Keratinocyte (primary cell): ENCODE measurements around the gene GATAD1. TPM values are rescaled to one million over a fixed set of nuclear protein-coding genes. Genes with fewer than 3 reads are reported as not detected.
"Not testable (repeated sequence)": the region's sequence is repeated elsewhere in the genome, so short reads cannot be mapped to it uniquely, and the experiment has no call there.

ENCODE experiments used
- DNase-seq: peaks from one replicate; pipeline ENCODE4 v3.0.0-alpha.2; 2011; ENCODE audit warnings: low read depth, missing footprints, low spot score
- FAIRE-seq: peaks from 2 replicates; lab custom pipeline; 2011; peaks lifted over from hg19 to GRCh38; lab: Jason Lieb, UNC
- H2AFZ ChIP-seq: 2 replicates; pipeline ENCODE4 v1.6.0; 2012; ENCODE audit warnings: low read length, control low read depth, inconsistent platforms; ENCODE audit not compliant: control insufficient read depth
- H3K27ac ChIP-seq: 2 replicates; pipeline ENCODE4 v1.5.1; 2011; ENCODE audit warnings: low read length; ENCODE audit not compliant: control insufficient read depth, insufficient read depth
- H3K27me3 ChIP-seq: 3 replicates; pipeline ENCODE4 v1.6.0; 2011; ENCODE audit warnings: low read length; ENCODE audit not compliant: control insufficient read depth, insufficient read depth; ENCODE audit errors: extremely low read depth
- H3K36me3 ChIP-seq, 2 experiments: 2 replicates in 1 of 2; 3 replicates in 1 of 2; pipeline ENCODE4 v1.5.1; 2011; ENCODE audit warnings: low read length in 2 of 2, mild to moderate bottlenecking in 1 of 2; ENCODE audit not compliant: control insufficient read depth in 2 of 2, insufficient read depth in 2 of 2; ENCODE audit errors: extremely low read depth in 1 of 2
- H3K4me1 ChIP-seq: 3 replicates; pipeline ENCODE4 v1.5.1; 2011; ENCODE audit warnings: low read length; ENCODE audit not compliant: control insufficient read depth, insufficient read depth; ENCODE audit errors: extremely low read depth
- H3K4me2 ChIP-seq: 3 replicates; pipeline ENCODE4 v1.6.0; 2011; ENCODE audit warnings: low read depth, low read length; ENCODE audit not compliant: control insufficient read depth, insufficient read depth; ENCODE audit errors: extremely low read depth
- H3K4me3 ChIP-seq, 3 experiments: fragments of 200-600 bp in 1 of 3; sonication (generic) in 1 of 3; 2 replicates in 2 of 3; 3 replicates in 1 of 3; pipeline ENCODE4 v1.5.1; 2011 to 2016; ENCODE audit warnings: low read length in 3 of 3, mild to moderate bottlenecking in 3 of 3, control low read depth in 2 of 3, inconsistent platforms in 1 of 3, low read depth in 1 of 3, mixed read lengths in 1 of 3, mixed run types in 1 of 3, moderate library complexity in 1 of 3; ENCODE audit not compliant: control insufficient read depth in 2 of 3, insufficient read depth in 2 of 3; ENCODE audit errors: extremely low read depth in 1 of 3
- H3K79me2 ChIP-seq: 2 replicates; pipeline ENCODE4 v1.6.0; 2012; ENCODE audit warnings: low read length; ENCODE audit not compliant: control insufficient read depth, insufficient read depth
- H3K9ac ChIP-seq: 3 replicates; pipeline ENCODE4 v1.6.0; 2011; ENCODE audit warnings: low read length; ENCODE audit not compliant: control insufficient read depth, insufficient read depth; ENCODE audit errors: extremely low read depth
- H3K9me1 ChIP-seq: 3 replicates; pipeline ENCODE4 v1.6.0; 2011; ENCODE audit warnings: low read length; ENCODE audit not compliant: control insufficient read depth, insufficient read depth; ENCODE audit errors: extremely low read depth
- H3K9me3 ChIP-seq: 2 replicates; pipeline ENCODE4 v1.5.1; 2012; ENCODE audit warnings: low read depth, low read length; ENCODE audit not compliant: control insufficient read depth
- H4K20me1 ChIP-seq: 3 replicates; pipeline ENCODE4 v1.6.0; 2011; ENCODE audit warnings: low read length; ENCODE audit not compliant: control insufficient read depth, insufficient read depth; ENCODE audit errors: extremely low read depth
- EZH2 ChIP-seq: IDR thresholded peaks from one replicate; pipeline ENCODE4 v1.6.1; 2012; ENCODE audit warnings: inconsistent platforms, mild to moderate bottlenecking, low read length, moderate library complexity
- dilution Hi-C: fragments of 300-500 bp; cut with MboI; formaldehyde crosslinking; loops from one replicate; pipeline ENCODE4 v1.7.0; 2020; ENCODE audit warnings: low sequenced_read_pairs; ENCODE audit not compliant: extremely low pct_ligation_motif_present
- polyA plus RNA-seq, 5 experiments: library from polyadenylated mRNA; depleted of rRNA in 3 of 5; stranded (reverse) in 3 of 5; stranded (forward) in 1 of 5; unstranded in 1 of 5; fragments of >200 nt; gene quantifications; 1 replicate in 1 of 5; 2 replicates in 3 of 5; 3 replicates in 1 of 5; pipeline versions ENCODE4 v1.2.1 to v1.2.3, GENCODE V29; 2011 to 2012; ENCODE audit warnings: missing spikeins in 2 of 5, low read depth in 1 of 5, low replicate concordance in 1 of 5
- TF ChIP-seq, protein P1 (sequence below), 3 experiments: IDR thresholded peaks in 1 of 3; conservative IDR thresholded peaks in 1 of 3; optimal IDR thresholded peaks in 1 of 3; 2 replicates in 2 of 3; 3 replicates in 1 of 3; pipeline versions ENCODE3 to v1.5.1; 2011; ENCODE audit warnings: low read length in 3 of 3, mild to moderate bottlenecking in 3 of 3, moderate library complexity in 2 of 3, control low read depth in 1 of 3, inconsistent platforms in 1 of 3; ENCODE audit not compliant: insufficient read depth in 2 of 3; ENCODE audit errors: extremely low read depth in 1 of 3

GATAD1 gene
- polyA plus RNA-seq, 1 donor (not counting 4 experiments of a cell fraction or from before 2014, with no cell fraction given) = 16.5 TPM

DNA sequence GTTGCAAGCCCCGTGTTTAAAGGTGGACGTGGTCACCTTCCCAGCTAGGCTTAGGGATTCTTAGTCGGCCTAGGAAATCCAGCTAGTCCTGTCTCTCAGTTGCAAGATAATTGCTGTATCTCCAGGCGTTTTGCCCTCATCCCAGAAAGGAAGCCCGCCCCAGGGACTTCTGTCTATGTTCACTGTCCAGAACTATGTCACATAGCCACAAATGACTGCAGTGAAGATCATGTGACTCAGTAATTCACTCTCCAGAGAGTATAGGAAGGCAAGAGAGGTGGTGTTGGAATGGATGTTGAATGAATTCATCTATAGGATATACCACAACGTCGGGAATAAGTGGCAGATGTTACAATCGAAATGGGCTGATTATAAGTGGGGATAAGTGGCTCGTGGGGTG is 30.8 kb downstream of the GATAD1 start:
- Histone ChIP-seq H3K27ac (no peak overlapping the region), H3K4me3 (no peak overlapping the region), H3K4me1 (no peaks in the 10 kb centered on the region), H3K9me3 (no peaks in the 10 kb centered on the region), H3K36me3 (no peaks in the 10 kb centered on the region), H3K9ac (no peak overlapping the region), H3K79me2 (no peaks in the 10 kb centered on the region), H4K20me1 (no peaks in the 10 kb centered on the region), H3K4me2 (no peak overlapping the region), H2AFZ (no peak overlapping the region), H3K9me1 (no peaks in the 10 kb centered on the region), H3K27me3 (no peaks in the 10 kb centered on the region)
- TF ChIP-seq, protein P1, sequence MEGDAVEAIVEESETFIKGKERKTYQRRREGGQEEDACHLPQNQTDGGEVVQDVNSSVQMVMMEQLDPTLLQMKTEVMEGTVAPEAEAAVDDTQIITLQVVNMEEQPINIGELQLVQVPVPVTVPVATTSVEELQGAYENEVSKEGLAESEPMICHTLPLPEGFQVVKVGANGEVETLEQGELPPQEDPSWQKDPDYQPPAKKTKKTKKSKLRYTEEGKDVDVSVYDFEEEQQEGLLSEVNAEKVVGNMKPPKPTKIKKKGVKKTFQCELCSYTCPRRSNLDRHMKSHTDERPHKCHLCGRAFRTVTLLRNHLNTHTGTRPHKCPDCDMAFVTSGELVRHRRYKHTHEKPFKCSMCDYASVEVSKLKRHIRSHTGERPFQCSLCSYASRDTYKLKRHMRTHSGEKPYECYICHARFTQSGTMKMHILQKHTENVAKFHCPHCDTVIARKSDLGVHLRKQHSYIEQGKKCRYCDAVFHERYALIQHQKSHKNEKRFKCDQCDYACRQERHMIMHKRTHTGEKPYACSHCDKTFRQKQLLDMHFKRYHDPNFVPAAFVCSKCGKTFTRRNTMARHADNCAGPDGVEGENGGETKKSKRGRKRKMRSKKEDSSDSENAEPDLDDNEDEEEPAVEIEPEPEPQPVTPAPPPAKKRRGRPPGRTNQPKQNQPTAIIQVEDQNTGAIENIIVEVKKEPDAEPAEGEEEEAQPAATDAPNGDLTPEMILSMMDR (optimal IDR thresholded peaks at IDR 0.05 in 1 of 3, IDR thresholded peaks at IDR 0.05 in 1 of 3, conservative IDR thresholded peaks at IDR 0.05 in 1 of 3; ENCODE audit: extremely low read depth in 1 of 3, insufficient read depth in 2 of 3, low read length in 3 of 3) = no peak
- no peak for TF ChIP-seq EZH2
- FAIRE-seq (no peak), DNase-seq (no peak)
- dilution Hi-C loops = no loop called here

DNA sequence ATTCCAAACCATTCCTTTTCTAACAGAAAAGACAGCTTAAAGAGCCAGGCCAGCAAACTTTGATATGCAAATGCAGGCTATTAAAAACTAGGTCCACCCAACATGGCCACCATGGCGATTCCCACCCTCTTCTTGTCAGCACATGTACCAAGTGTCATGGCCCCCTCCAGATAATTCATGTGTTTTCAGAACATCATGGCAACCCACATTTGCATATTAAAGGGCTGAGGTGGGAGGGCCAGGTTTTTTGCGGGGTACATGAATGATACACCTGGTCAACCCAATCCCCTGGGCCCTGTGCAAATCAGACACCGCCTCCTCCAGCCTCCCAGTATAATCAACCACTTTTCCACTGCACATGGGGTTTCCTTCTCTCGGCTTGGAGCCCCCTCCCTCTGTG is 31.4 kb downstream of the GATAD1 start:
- no peaks in the 10 kb centered on the region for H3K36me3 ChIP-seq
- H3K27me3 ChIP-seq = no peaks in the 10 kb centered on the region
- no peak for DNase-seq
- H3K9me3 ChIP-seq = no peaks in the 10 kb centered on the region
- H3K79me2 ChIP-seq = no peaks in the 10 kb centered on the region
- FAIRE-seq = no peak
- no peaks in the 10 kb centered on the region for H3K9me1 ChIP-seq
- H3K4me2 ChIP-seq = no peak overlapping the region
- dilution Hi-C loops = no loop called here
- no peak overlapping the region for H2AFZ ChIP-seq
- H3K4me3 ChIP-seq = no peak overlapping the region
- no peaks in the 10 kb centered on the region for H4K20me1 ChIP-seq
- H3K9ac ChIP-seq = no peak overlapping the region
- H3K4me1 ChIP-seq = no peaks in the 10 kb centered on the region
- TF ChIP-seq EZH2 = no peak
- TF ChIP-seq, protein P1 (optimal IDR thresholded peaks at IDR 0.05 in 1 of 3, IDR thresholded peaks at IDR 0.05 in 1 of 3, conservative IDR thresholded peaks at IDR 0.05 in 1 of 3; ENCODE audit: extremely low read depth in 1 of 3, insufficient read depth in 2 of 3, low read length in 3 of 3) = no peak
- no peak overlapping the region for H3K27ac ChIP-seq

DNA sequence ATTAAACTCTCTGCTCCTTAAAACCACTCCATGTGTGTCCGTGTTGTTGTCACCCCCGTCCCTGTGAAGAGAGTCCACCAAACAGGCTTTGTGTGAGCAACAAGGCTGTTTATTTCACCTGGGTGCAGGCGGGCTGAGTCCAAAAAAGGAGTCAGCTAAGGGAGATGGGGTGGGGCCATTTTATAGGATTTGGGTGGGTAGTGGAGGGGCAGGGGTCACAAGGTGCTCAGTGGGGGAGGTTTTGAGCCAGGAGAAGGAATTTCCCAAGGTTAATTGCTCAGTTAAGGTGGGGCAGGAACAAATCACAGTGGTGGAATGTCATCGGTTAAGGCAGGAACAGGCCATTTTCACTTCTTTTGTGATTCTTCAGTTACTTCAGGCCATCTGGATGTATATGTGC is 31.9 kb downstream of the GATAD1 start:
- FAIRE-seq, H3K4me3 ChIP-seq, H3K4me2 ChIP-seq, H3K79me2 ChIP-seq, H3K36me3 ChIP-seq, H3K27ac ChIP-seq, H3K9me3 ChIP-seq, dilution Hi-C loops, H3K4me1 ChIP-seq, DNase-seq, H3K9me1 ChIP-seq, H3K27me3 ChIP-seq, H4K20me1 ChIP-seq, H2AFZ ChIP-seq, H3K9ac ChIP-seq: not testable (repeated sequence)

DNA sequence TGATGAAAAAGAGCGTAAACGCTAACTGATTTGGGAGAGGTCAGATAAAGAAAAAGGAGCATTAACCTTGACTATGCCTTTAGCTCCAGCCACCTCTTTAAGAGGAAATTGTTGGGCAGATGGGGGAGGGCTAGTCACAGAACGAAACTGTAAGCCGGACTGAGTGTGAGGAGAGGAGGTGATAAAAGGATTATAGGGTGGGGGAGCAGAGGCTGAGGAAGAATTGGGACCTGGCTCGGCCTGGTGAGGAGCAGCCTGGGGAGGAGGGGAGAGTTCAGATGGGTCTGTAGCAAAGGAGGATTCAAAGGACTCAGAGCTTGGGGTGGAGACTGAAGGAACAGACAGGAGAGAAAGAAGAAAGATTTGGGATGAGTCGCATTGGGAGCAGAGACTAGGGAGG is 36.3 kb downstream of the GATAD1 start:
- H3K79me2 ChIP-seq, H3K4me3 ChIP-seq, dilution Hi-C loops, H2AFZ ChIP-seq, H3K36me3 ChIP-seq, H4K20me1 ChIP-seq, H3K9me1 ChIP-seq, H3K4me2 ChIP-seq, DNase-seq, H3K27me3 ChIP-seq, H3K4me1 ChIP-seq, H3K27ac ChIP-seq, H3K9me3 ChIP-seq, H3K9ac ChIP-seq, FAIRE-seq: not testable (repeated sequence)
